NCI-H2196 (cell line): Measurements from ENCODE around the gene LRRC40.
"Not testable (repeated sequence)": the region's sequence is repeated elsewhere in the genome, so short reads cannot be mapped to it uniquely, and the experiment has no call there.

ENCODE experiments used
- DNase-seq: peaks from one replicate; lab custom pipeline; 2025; ENCODE audit not compliant: unreplicated experiment; lab: John Stamatoyannopoulos, UW

LRRC40 gene

DNA sequence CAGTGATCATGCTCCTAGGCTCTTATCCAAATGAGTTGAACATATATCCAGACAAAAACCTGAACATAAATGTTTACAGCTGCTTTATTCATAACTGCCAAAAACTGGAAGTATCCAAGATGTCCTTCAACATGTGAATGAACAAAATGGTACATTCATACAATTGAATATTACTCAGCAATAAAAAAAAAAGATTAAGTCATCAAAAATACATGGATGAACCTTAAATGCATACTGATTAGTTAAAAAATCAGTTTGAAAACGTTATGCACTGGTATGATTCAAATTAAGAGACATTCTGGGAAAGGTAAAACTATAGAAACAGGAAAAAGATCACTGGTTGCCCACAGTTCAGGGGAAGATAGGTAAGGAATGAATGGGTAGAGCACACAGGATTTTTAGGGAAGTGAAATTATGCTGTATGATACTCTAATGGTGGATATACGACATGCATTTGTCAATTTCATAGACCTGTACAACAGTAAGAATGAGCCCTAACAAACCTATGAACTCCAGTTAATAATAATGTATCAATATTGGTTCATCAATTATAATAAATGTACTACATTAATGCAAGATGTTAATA is 3.1 kb downstream of the LRRC40 start:
- DNase-seq: no peak

DNA sequence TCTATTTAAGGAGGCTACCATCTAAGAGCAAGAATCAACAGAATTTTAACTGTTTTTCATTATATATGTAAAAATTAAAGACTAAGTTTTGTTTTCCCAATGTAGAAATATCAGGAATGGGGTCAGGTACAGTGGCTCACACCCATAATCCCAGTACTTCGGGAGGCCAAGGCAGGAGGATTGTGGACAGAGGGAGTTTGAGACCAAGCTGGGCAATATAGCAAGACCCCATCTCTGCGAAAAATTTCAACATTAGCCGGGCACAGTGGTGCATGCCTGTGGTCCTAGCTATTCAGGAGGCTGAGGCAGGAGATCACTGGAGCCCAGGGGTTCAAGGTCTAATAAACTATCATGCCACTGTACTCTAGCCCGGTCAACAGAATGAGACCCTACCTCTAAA is 5.3 kb downstream of the LRRC40 start:
- DNase-seq: no peak

DNA sequence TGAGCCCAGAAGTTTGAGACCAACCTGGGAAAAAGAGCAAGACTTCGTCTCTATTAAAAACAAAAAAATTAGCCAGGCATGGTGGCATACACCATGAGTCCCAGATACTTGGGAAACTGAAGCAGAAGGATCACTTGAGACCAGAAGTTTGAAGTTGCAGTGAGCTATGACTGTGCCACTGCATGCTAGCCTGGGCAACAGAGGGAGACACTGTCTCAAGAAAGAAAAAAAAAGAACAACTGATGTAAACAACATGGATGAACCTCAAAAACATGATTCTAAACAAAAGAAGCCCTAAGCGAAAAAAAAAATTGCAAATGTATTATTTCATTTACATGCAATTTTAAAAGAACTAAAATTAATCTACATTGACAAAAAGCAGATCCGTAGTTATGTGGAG is 9.0 kb downstream of the LRRC40 start:
- DNase-seq: no peak

DNA sequence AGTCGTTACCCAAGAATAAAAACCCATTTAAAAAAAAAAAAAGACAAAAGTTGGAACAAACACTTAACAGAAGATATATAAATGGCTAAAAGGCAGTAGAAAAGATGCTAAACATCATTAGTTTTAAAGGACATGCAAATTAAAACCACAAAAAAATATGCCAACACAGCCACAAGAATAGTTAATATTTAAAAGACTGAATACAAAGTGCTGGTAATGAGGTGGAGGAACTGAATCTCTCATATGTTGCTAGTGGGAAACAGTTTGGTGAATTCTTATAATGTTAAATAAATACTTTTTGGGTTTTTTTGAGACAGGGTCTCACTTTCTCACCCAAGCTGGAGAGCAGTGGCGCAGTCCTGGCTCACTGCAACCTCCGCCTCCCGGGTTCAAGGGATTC is 10.0 kb downstream of the LRRC40 start:
- no peak for DNase-seq

DNA sequence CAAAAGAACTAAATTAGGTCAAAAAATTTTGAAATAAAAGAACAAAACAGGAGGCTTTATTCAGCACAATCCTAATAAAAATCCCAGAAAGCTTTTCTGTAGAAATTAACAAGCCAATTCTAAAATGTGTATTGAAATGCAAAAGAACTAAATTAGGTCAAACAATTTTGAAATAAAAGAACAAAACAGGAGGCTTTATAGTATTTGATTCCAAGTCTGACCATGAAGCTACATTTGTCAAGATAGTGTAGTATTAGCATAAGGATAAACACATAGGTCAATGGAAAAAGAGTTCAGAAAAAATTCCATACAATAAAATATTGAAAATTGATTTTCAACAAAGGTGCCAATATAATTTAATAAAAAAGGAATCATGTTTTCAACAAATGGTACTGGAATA is 10.8 kb downstream of the LRRC40 start:
- no peak for DNase-seq

DNA sequence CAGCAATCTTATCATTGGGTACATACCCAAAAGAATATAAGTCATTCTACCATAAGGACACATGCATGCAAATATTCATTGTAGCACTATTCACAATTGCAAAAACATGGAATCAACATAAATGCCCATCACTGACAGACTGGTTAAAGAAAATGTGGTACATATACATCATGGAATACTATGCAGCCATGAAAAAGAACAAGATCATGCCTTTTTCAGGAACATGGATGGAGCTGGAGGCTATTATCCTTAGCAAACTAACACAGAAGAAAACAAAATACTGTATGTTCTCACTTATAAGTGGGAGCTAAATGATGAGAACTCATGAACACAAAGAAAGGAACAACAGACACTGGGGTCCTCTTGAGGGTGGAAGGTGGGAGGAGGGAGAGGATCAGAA is 12.9 kb downstream of the LRRC40 start:
- not testable (repeated sequence) for DNase-seq

DNA sequence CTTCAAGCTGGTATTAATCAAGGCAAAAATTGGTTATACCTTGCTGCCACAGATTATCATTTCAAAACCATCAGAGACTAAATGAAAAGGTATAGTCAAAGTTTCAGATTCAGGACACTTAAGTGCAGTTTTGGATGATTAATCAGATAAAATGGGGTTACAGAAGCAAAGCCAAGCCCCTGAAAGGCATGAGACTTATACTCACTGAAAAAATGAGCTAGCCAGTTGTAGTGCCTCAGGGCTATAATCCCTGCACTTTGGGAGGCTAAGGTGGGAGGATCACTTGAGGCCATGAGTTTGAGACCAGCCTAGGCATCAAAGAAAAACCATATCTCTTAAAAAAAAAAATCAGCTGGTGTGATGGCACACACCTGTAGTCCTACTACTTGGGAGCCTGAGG is 15.2 kb downstream of the LRRC40 start:
- no peak for DNase-seq

DNA sequence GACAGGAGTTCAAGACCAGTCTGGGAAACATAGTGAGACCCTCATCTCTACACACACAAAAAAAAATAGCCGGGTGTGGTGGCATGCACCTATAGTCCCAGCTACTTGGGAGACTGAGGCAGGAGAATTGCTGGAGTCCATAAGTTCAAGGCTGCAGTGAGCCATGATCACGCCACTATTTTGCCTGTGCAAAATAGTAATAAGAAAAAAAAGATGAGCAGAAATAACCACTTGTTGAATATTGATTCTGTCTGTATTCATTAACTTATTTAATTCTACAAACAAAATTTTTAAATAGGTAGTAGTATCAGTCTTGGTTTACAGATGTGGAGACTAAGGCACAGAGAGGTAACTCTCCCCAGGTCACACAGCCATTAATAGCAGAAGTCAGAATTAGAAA is 16.9 kb downstream of the LRRC40 start:
- DNase-seq: no peak

DNA sequence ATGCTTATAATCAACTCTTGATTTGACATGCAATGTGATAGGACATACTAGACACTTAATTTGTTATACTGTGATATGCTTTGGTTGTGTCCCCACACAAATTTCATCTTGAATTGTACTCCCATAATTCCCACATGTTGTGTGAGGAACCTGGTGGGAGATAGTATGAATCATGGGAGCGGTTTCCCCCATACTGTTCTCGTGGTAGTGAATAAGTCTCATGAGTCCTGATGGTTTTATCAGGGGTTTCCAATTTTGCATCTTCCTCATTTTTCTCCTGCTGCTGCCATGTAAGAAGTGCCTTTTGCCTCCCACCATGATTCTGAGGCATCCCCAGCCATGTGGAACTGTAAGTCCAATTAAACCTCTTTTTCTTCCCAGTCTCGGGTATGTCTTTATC is 20.2 kb downstream of the LRRC40 start:
- DNase-seq: not testable (repeated sequence)

DNA sequence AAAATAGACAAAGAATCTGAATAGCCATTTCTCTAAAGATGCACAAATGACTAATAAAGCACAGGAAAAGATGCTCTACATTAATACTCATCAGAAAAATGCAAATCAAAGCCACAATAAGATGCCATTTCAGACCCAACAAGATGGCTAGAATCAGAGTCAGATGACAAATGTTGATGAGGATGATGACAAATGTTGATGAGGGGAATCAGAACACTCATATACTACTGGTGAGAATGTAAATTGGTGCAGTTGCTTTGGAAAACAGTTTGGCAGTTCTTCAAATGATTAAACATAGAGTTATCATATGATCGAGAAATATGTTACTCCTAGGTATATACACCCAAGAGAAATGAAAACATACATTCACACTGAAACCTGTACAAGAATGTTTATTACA is 33.9 kb downstream of the LRRC40 start:
- DNase-seq: no peak

DNA sequence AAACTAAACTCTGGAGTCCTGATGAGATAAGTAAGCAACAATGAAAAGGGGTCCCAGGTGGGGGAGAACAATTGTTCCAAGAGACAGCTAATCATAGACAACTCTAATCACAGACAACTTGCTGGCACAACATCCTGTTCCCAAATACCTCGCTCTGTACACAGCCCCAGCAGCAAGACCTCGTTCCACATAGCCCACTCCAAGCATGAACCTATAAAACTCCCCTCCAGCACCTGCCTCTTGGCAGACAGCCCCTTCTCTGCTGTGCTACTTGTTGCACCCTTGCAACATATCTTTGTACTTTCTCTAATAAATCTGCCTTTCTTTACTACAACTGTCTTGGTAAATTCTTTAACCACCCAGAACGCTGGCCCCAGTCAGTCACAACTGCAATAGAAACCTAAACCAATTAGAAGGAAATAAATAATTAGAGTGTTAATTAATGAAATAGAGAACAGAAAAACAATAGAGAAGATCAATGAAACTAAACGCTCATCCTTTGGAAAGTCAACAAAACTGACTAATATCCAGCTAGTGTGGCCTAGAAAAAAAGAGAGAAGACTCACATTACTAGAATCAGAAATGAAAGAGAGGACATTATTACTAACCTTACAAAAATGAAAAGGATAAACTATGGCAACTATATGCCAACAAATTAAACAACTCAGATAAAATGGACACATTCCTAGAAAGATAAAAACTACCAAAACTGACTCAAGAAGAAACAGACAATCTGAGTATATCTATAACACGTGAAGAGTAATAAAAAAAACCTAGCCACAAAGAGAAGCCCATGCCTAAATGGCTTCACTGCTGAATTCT is 36.1 kb downstream of the LRRC40 start:
- no peak for DNase-seq

DNA sequence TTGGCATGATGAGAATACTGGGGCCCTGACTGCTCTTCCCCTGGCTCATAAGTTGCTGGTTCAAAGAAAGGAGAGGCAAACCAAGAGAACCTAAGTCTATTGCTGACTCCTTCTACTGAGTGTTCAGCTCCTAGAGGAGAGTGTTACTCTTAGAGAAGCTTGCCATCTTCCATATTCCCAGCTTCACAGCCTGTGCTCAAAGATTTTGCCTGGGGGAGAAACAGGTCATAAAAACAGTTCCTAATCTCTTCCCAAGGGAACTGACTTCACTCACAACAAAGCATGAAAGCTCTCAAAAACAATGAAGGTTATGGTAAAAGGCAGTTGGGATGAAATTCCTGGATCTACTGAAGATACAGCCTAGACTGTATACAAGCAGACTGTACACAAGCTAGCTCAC is 37.1 kb downstream of the LRRC40 start:
- DNase-seq: no peak

DNA sequence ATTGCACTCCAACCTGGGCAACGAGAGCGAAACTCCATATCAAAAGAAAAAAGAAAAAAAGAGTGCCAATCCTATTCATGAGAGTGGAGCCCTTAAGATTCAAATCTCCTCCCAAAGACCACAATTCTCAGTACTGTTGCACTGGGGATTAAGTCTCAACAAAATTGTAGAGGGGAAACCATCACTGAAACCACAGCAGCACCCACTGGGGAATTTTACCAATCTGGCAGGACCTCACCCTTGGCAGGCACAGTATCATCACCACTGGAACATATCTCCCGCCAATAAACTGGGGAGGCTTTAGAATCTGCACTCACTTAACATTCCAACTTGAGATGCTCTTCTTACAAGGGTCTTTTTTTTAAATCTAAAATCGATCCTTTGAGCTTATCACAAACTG is 41.0 kb downstream of the LRRC40 start:
- DNase-seq: no peak

DNA sequence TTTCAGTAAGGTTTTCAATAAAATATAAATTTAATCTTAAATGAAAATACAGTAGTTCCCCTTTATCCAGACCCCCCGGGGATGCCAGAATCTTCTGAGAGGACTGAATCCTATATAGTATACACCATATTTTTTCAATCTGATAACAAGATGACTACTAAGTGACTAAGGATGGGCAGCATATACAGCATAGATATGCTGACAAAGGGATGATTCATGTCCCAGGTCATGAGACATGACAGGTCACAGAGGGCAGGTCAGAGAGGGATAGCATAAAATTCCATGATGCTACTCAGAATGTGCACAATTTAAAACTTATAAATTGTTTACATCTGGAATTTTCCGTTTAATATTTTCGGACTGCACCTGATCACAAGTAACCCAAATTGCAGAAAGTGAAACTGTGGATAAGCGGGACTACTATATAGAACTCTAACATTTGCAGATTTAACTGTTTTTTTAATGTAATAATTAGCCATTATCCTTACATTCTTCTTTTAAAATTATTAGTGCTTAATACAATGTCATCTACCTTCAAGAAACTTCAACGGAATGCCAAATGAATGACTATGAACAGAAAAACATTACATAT is 48.8 kb downstream of the LRRC40 start:
- no peak for DNase-seq

DNA sequence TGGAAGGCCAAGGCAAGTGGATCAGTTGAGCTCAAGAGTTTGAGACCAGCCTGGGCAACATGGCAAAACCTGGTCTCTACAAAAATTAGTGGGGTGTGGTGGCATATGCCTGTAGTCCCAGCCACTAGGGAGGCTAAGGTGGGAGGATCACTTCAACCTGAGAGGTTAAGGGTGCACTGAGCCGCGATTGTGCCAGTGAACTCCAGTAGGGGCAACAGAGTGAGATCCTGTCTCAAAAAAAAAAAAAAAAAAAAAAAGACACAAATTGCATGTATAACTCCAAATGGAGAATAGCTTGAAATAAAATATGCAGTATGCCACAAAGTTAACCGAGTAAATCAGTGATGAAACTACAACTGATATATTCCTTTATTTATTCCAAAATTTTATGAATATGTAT is 51.6 kb downstream of the LRRC40 start:
- no peak for DNase-seq

DNA sequence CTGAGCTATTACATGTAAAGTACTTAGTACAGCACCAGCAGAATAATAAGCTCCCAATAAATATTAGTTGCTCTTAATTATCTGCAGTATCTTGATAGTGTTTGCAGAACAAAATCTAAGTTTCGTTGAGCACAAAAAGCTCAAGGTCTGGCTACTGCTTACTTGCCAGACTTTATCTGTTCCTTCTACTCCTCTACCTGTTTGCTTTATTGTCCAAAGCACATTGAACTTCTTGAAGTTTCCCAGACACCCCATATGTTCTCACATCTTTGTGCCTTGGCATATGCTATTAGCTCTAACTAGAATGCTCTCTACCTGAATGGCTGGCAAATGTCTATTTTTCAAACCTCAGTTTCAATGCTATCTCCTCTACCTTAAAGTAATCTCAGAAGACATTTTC is 54.9 kb downstream of the LRRC40 start:
- no peak for DNase-seq

DNA sequence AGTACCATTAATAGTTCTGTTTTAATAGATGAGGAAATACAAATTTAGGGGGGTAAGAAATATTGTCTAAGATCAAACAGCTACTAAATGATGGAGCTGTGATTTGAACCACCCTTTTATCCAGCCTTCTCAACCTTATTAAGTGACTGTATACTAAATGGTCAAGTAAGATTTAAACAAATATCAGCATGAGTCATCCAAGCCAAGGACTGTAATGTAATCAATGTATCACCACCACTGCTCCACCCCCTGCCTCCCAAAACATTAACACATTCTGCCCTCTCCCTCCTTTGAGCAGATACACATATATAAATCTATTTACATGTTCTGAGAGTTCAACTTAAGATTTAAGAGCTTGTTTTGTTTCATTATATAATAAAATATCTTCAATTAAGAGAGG is 58.9 kb downstream of the LRRC40 start:
- DNase-seq: no peak

DNA sequence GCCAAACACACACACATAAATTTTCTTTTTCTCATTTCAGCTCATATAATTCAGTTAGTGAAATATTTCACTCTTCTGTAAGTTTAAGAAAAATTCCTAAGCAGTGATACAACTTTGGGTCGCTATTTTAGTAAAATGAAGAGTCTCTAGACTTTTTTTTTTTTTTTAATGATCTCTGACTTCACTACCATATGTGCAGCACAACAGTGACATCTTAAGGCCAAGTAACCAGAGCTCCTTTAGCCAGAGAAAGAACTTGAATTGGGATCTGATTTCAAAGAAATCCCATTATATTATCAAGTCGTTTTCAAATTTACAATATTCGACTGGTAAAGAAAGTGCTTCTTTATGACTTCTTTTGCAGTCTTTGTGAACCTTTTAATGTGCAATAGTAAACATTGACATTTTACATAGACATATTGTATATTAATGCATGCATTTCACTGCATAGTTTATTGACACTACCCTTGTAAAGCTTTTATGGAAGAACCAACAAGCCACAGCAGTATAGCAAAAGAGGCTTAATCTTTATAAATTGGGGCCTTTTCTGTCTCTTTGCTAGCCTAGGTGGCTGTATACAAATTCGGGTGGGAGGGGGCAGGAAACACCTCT is 62.2 kb downstream of the LRRC40 start:
- DNase-seq: no peak

DNA sequence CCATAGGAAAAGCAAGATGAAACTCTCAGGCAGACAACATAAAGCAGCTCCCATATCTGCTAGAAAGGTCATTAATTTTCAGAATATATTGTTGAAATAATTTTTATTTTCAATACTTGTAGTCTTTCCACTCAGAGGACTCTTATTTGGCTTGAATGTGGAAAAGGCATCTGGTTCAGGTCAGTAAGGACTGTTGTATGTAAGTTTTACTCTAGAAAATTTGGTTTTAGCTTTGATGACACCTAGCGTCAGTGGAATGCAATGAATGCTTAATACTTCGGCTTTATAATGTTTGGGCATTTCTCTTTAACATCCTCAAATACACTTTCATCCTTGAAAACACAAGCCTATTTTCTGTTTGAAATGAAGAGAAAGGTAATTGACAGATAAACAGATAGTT is 63.3 kb downstream of the LRRC40 start:
- DNase-seq: no peak

DNA sequence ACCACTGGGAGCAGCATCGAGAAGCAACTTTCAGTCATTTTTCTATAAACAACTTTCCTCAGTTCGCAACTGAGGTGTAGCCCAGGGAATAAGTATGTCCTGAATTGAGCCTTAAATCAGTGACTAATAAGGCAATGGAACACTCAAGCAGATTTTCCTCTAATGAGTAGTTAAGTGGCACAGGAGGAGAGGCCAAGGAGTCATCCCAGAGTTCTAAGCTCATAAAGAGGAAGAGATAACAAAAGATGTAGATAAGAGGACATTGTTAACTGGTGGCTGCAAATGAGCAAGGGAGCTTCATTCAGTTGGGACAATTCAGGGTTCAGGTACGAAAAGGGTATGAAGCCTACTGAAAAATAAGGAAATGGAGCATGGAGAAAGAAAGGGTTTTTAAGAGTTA is 64.5 kb downstream of the LRRC40 start:
- no peak for DNase-seq

DNA sequence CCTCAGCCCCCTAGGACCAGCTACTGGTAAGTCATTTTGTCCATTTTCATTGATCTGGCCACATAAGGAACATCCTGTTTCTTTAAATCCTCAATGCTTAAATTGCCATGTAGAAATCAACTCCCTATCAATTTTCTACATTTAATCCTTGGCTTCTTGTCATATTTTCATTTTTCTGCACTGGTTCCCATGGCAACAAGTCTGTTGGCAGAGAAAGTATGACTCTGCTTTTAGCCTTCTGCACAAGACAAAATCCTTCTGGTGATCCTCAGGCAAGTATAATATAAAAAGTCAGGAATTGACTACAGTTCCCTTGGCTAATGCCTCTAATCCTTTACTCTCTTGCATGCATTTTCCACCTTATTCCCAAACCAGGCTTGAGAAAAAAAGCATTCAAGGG is 65.0 kb downstream of the LRRC40 start:
- peak; percentile 4 for DNase-seq

DNA sequence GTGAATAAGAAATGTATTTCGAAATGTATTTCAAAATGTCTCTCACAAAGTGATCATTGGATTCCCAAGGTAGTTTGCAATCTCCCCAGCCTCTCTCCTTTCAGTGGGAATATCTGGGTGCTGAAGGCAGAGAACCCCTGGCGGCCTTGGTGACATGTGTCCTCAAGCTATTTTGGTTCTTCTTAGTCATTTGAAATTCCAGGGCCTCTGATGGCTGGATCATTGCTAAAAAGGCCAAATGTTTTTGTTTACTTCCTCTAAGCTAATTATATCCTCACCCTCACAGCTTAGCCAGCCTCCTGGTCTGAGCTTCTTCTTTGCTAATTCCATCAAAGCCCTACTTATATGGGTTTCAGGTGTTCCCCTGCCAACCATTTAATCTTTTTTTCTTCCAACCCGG is 71.2 kb downstream of the LRRC40 start:
- no peak for DNase-seq
